Breast epithelium (tissue), 3 donors: ENCODE data around the gene HLA-DMA.

ENCODE experiments used
- POLR2A ChIP-seq: fragments of 450-650 bp; IDR thresholded peaks from one replicate; pipeline ENCODE4 v1.6.1; 2016; ENCODE audit warnings: antibody characterized with exemption, mild to moderate bottlenecking, moderate library complexity
- POLR2AphosphoS5 ChIP-seq, 3 donors: sonication (generic); formaldehyde crosslinking; IDR thresholded peaks; one replicate each; pipeline ENCODE4 v1.6.1; 2017; ENCODE audit warnings: antibody characterized with exemption in 3 of 3
- TF ChIP-seq, protein P1 (sequence below), 3 donors: fragments of 450-650 bp; IDR thresholded peaks; one replicate each; pipeline ENCODE4 v1.5.1; 2016 to 2017; ENCODE audit warnings: antibody characterized with exemption in 3 of 3, mild to moderate bottlenecking in 3 of 3, moderate library complexity in 3 of 3

DNA sequence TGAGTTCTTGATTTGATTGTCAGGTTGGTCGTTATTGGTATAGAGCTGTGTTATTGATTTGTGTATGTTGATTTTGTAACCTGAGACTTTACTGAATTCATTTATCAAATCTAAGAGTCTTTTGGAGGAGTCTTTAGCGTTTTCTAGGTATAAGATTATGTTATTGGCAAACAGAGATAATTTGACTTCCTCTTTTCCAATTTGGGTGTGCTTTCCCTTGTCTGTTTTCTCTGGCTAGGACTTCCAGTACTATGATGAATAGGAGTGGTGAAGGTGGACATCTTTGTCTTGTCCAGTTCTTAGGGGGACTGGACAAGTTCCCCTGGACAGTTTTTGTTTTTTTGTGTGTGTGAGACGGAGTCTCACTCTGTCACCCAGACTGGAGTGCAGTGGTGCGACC lies 39.1 kb upstream of the HLA-DMA start:
- TF ChIP-seq, protein P1, sequence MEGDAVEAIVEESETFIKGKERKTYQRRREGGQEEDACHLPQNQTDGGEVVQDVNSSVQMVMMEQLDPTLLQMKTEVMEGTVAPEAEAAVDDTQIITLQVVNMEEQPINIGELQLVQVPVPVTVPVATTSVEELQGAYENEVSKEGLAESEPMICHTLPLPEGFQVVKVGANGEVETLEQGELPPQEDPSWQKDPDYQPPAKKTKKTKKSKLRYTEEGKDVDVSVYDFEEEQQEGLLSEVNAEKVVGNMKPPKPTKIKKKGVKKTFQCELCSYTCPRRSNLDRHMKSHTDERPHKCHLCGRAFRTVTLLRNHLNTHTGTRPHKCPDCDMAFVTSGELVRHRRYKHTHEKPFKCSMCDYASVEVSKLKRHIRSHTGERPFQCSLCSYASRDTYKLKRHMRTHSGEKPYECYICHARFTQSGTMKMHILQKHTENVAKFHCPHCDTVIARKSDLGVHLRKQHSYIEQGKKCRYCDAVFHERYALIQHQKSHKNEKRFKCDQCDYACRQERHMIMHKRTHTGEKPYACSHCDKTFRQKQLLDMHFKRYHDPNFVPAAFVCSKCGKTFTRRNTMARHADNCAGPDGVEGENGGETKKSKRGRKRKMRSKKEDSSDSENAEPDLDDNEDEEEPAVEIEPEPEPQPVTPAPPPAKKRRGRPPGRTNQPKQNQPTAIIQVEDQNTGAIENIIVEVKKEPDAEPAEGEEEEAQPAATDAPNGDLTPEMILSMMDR (IDR thresholded peaks at IDR 0.05) = no peak
- no peak for TF ChIP-seq POLR2A
- no peak for TF ChIP-seq POLR2AphosphoS5 (IDR thresholded peaks at IDR 0.05)
